22Rv1 (cell line): Measurements from ENCODE around the gene C9orf78.

Experiments
- H3K27ac ChIP-seq: fragments of 450-650 bp; 2 replicates; pipeline ENCODE4 v1.5.1; 2017
- ZFX ChIP-seq: fragments of 450-650 bp; IDR thresholded peaks from 2 replicates; pipeline ENCODE4 v1.6.1; 2017; ENCODE audit warnings: antibody characterized with exemption, borderline replicate concordance
- TF ChIP-seq, protein P1 (sequence below): fragments of 450-650 bp; IDR thresholded peaks from 2 replicates; pipeline ENCODE4 v1.5.1; 2017; ENCODE audit warnings: mild to moderate bottlenecking

Gene C9orf78

DNA sequence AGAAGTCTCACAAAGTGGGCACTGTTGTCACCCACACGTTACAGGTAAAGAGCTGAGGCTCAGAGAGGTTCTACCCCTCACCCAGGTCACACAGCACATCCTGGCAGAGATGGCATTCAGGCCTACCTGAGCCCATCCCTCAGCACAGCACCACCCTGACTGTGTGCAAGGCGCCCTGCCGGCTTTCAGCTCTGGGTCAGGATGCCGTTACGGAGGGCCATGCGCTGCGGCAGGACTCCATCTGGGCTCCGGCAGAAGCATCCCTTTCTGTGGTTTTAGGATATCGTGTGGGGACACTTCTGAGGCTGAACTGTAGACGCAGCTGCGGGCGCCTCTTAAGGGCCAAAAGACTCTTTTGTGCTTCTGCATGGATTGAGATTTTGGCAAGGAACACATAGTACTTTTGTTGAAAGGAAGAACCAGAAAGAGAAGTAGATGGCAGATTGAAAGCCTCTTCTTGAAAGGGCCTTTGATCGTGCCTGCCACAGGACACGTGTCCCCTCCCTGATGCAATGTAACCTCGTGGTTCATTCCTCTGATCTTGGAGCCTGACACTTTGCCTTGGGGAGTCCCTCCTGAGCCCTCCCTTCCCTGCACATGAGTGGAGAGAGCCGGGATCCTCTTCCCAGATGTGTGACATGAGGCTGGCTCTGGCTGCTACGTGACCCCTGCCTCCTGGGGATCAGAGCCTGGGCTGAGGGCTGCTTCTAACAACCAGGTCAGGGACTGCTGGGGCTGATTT is 31.5 kb upstream of the C9orf78 start:
- no peak for TF ChIP-seq ZFX
- TF ChIP-seq, protein P1, sequence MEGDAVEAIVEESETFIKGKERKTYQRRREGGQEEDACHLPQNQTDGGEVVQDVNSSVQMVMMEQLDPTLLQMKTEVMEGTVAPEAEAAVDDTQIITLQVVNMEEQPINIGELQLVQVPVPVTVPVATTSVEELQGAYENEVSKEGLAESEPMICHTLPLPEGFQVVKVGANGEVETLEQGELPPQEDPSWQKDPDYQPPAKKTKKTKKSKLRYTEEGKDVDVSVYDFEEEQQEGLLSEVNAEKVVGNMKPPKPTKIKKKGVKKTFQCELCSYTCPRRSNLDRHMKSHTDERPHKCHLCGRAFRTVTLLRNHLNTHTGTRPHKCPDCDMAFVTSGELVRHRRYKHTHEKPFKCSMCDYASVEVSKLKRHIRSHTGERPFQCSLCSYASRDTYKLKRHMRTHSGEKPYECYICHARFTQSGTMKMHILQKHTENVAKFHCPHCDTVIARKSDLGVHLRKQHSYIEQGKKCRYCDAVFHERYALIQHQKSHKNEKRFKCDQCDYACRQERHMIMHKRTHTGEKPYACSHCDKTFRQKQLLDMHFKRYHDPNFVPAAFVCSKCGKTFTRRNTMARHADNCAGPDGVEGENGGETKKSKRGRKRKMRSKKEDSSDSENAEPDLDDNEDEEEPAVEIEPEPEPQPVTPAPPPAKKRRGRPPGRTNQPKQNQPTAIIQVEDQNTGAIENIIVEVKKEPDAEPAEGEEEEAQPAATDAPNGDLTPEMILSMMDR, result no peak
- H3K27ac ChIP-seq, result no peak overlapping the region

DNA sequence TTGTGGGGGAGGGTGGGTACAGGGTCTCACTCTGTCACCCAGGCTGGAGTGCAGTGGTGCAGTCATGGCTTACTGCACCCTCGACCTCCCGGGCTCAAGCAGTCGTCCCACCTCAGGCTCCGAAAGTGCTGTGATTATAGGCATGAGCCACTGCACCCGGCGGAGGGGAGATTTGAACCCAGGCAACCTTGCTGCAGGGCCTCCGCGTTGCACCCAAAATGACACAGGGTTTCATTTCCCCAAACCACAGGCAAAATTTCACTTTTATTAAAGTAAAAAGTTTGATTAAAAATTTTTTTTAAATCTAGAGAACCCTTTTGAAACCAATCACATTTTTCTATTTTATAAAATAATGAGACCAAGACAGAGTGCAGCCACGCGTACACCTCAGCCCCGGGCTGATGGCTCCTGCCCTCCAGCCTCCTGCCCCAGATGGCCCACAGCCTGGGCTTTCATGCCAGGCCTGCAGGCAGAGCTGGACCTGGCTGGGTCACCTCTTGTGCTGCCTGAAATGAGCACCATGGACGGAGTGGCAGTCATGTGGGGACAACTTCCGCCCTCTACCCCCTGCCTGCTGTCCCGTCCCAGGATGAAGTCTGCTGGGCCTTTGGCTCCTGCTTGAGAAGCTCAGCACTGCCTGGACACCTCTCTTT is 30.7 kb upstream of the C9orf78 start:
- no peak for TF ChIP-seq ZFX
- TF ChIP-seq, protein P1, result no peak

DNA sequence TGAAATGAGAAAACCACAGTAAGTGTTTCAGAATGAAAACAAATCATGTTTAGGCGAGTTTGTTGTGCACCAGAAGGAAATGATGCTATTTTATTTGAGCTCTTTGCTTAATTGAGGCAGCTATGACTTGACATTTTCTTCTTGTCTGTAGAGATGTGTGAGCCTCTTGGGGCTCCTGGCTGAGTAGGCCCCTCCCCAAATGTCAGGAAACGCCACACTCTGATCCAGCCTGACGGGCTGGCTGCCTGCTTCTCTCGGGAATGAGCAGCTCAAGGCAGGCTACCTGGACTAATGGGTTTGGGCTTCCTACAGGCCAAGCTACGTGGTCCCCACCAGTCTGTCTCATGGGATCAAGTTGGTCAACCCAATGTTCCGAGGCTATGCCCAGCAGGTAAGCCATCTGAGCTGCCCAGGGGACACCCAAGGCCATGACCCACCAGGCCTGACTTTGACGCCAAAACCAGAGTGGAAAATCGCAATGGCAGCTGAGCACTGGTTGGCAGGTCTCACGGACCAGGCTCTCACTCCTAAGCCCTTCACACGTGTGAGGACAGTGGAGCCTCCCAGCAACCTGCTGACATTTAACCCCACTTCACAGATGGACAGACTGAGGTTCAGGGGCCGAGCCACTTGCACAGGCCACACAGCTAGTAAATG is 30.0 kb upstream of the C9orf78 start:
- TF ChIP-seq, protein P1, result no peak
- no peak for TF ChIP-seq ZFX
- no peak overlapping the region for H3K27ac ChIP-seq

More for the DNA sequence above, 30.7 kb upstream of the C9orf78 start:
- no peak overlapping the region for H3K27ac ChIP-seq

DNA sequence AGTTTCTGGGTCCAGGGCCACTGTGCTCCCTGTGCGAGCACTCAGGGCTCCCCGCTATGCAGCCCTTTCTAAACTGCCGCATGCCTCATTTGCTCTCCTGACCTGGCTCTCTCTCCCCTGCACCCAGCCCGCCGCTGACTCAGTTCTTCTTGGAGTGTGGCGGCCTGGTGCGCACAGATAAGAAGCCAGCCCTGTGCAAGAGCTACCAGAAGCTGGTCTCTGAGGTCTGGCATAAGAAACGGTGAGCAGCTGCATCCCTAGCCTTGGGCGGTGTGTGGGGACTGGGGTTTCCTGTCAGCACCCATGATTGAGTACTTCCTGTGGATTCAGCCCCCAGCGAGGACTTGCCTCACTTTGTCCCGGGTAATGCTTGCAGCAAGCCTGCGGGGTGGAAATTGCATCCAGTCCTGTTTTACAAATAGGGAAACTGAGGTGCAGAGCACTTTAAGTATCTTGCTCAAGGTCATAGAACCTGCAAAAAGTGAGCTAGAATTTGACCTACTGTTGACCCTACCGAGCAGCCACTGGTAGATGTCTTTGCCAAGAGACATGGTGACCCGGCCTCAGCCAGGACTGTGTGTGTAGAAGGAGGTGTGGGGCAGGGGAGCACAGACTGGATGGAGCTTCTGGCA is 28.1 kb upstream of the C9orf78 start:
- no peak overlapping the region for H3K27ac ChIP-seq
- TF ChIP-seq, protein P1, result no peak
- no peak for TF ChIP-seq ZFX

DNA sequence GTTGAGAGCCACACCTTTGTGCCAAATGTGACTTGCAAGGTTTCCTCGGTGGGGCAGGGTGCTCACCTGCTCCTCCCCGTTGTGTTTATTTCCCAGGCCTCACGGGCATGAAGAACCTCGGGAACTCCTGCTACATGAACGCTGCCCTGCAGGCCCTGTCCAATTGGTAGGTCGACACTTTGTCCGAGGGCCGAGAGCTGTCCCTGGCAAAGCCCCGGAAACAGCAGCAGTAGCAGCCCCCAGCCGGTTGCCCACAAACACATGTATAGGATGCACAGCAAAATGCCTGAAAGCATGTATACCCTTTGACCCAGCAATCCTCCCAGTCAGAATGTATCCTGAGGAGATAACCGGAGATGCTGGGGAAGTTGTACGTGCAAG is 26.4 kb upstream of the C9orf78 start:
- H3K27ac ChIP-seq, result no peak overlapping the region
- no peak for TF ChIP-seq ZFX
- TF ChIP-seq, protein P1, result no peak

DNA sequence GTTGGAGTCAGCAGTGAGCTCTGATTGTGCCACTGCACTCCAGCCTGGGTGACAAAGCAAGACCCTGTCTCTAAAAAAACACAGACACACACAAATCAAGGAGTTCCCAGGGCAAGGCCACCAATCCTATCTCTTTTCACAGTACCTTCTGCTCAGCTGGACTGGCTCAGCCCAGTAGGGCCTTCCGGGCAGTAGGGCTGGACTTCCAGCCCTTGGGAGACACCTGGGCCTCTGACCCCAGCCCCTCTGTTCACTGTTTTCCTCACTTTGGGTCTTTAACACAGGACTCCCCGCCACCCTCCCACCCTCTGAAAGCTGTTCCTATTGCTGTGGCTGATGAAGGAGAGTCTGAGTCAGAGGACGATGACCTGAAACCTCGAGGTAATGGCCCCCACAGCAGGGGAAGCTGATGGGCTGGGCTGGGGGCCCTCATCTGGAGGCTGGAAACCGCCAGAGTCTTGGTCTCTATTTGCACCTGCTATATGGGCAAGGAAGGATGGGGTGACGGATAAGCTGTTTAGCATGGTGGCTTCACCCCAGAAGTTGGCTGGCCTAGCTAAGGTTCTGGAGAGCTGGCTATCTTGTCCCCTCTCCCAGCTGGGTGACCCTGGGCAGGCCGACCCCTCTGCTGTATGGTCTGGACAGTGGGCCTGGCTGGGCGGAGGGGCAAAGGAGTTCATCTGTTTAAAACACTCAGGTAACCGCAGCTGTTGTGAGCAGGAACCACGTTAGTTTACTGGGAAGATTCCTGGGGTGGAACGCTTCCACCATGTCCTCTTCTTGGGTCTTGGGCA is 25.8 kb upstream of the C9orf78 start:
- H3K27ac ChIP-seq, result no peak overlapping the region
- TF ChIP-seq, protein P1, result no peak
- TF ChIP-seq ZFX, result no peak
